OCI-LY3 (cell line): ENCODE measurements around the gene LRP3.

Source experiments
- H2AFZ ChIP-seq: fragments of 200-600, 300-600 bp; shearing (Covaris generic); 2 replicates; pipeline ENCODE4 v1.6.0; 2014; ENCODE audit warnings: antibody characterized with exemption, low read depth, low read length
- H3K27ac ChIP-seq: fragments of 200-600, 300-600 bp; sonication (generic); 2 replicates; pipeline ENCODE4 v1.5.1; 2014; ENCODE audit warnings: mild to moderate bottlenecking, low read length, moderate library complexity, mixed read lengths
- H3K27me3 ChIP-seq: fragments of 200-600, 300-600 bp; sonication (generic); 2 replicates; pipeline ENCODE4 v1.6.1; 2014; ENCODE audit warnings: low read depth, low read length, mixed read lengths
- H3K36me3 ChIP-seq: fragments of 200-600, 300-600 bp; sonication (generic); replicated peaks from 2 replicates; pipeline ENCODE3; 2014; ENCODE audit warnings: low read depth, low read length, mixed read lengths
- H3K4me1 ChIP-seq: fragments of 300-600, 200-600 bp; sonication (generic); 2 replicates; pipeline ENCODE4 v1.6.1; 2014; ENCODE audit warnings: low read length, mixed read lengths
- H3K4me2 ChIP-seq: fragments of 200-600, 300-600 bp; sonication (generic); 2 replicates; pipeline ENCODE4 v1.6.1; 2014; ENCODE audit warnings: low read length, mixed read lengths
- H3K4me3 ChIP-seq: fragments of 300-600, 200-600 bp; sonication (generic); 2 replicates; pipeline ENCODE4 v1.5.1; 2014; ENCODE audit warnings: antibody characterized with exemption, mild to moderate bottlenecking, low read length, moderate library complexity
- H3K79me2 ChIP-seq: fragments of 300-600, 200-600 bp; shearing (Covaris generic); 2 replicates; pipeline ENCODE4 v1.6.1; 2014; ENCODE audit warnings: mild to moderate bottlenecking, low read length, mixed read lengths
- H3K9ac ChIP-seq: fragments of 300-600, 200-600 bp; shearing (Covaris generic); 2 replicates; pipeline ENCODE4 v1.6.0; 2014; ENCODE audit warnings: mild to moderate bottlenecking, low read length, moderate library complexity
- H3K9me3 ChIP-seq: fragments of 200-600, 300-600 bp; shearing (Covaris generic); 2 replicates; pipeline ENCODE4 v1.6.1; 2014; ENCODE audit warnings: low read length, mixed read lengths; ENCODE audit not compliant: insufficient read depth
- H4K20me1 ChIP-seq: fragments of 200-600, 300-600 bp; sonication (generic); 2 replicates; pipeline ENCODE4 v1.6.1; 2016; ENCODE audit warnings: low read length, mixed read lengths; ENCODE audit not compliant: insufficient read depth
- EZH2phosphoT487 ChIP-seq: fragments of 200-600 bp; shearing (Covaris generic); IDR thresholded peaks from 2 replicates; pipeline ENCODE4 v1.6.1; 2018; ENCODE audit warnings: antibody characterized with exemption, mixed run types, low read depth
- TF ChIP-seq, protein P1 (sequence below): fragments of 200-600, 300-600 bp; sonication (generic); IDR thresholded peaks from 2 replicates; pipeline ENCODE4 v1.5.1; 2014; ENCODE audit warnings: antibody characterized with exemption, low read length, low read depth

Gene LRP3

GRCh38 chr19:33246709-33247440, 52.7 kb downstream of the LRP3 start:
- H3K27me3 ChIP-seq, result no peaks in the 10 kb centered on the region
- H3K36me3 ChIP-seq, result no peaks in the 10 kb centered on the region
- no peaks in the 10 kb centered on the region for H4K20me1 ChIP-seq
- H3K79me2 ChIP-seq, result no peaks in the 10 kb centered on the region
- TF ChIP-seq EZH2phosphoT487, result no peak
- TF ChIP-seq, protein P1, sequence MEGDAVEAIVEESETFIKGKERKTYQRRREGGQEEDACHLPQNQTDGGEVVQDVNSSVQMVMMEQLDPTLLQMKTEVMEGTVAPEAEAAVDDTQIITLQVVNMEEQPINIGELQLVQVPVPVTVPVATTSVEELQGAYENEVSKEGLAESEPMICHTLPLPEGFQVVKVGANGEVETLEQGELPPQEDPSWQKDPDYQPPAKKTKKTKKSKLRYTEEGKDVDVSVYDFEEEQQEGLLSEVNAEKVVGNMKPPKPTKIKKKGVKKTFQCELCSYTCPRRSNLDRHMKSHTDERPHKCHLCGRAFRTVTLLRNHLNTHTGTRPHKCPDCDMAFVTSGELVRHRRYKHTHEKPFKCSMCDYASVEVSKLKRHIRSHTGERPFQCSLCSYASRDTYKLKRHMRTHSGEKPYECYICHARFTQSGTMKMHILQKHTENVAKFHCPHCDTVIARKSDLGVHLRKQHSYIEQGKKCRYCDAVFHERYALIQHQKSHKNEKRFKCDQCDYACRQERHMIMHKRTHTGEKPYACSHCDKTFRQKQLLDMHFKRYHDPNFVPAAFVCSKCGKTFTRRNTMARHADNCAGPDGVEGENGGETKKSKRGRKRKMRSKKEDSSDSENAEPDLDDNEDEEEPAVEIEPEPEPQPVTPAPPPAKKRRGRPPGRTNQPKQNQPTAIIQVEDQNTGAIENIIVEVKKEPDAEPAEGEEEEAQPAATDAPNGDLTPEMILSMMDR, result no peak
- no peak overlapping the region for H3K4me3 ChIP-seq
- H3K9ac ChIP-seq, result no peak overlapping the region
- H3K27ac ChIP-seq, result no peak overlapping the region
- no peaks in the 10 kb centered on the region for H3K9me3 ChIP-seq
- no peaks in the 10 kb centered on the region for H3K4me1 ChIP-seq
- H2AFZ ChIP-seq, result no peak overlapping the region
- H3K4me2 ChIP-seq, result no peak overlapping the region

DNA sequence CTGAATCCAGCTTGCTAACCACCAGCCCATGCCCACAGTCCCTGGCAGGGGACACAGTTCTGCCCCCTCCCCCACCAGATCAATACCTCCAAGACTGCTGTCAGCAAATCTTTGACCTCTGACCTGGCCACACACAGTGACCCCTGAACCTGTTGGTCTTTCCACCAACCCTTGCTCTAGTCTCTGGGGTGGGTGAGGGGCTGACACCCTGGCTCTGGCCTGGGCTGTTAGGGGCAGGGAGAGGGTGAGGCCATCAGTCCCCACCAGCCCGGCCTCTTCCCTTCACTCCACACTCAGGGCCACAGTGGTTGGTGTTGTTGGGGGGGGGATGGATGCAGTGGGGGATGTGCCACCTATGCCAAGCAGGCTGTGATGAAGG, 53.3 kb downstream of the LRP3 start:
- H3K36me3 ChIP-seq, result no peaks in the 10 kb centered on the region
- no peaks in the 10 kb centered on the region for H4K20me1 ChIP-seq
- H3K79me2 ChIP-seq, result no peaks in the 10 kb centered on the region
- H3K4me2 ChIP-seq, result no peak overlapping the region
- TF ChIP-seq EZH2phosphoT487, result no peak
- TF ChIP-seq, protein P1, result no peak
- H3K9ac ChIP-seq, result no peak overlapping the region
- no peaks in the 10 kb centered on the region for H3K27me3 ChIP-seq
- no peak overlapping the region for H3K4me3 ChIP-seq
- no peak overlapping the region for H2AFZ ChIP-seq
- no peak overlapping the region for H3K27ac ChIP-seq
- no peaks in the 10 kb centered on the region for H3K9me3 ChIP-seq
- no peaks in the 10 kb centered on the region for H3K4me1 ChIP-seq

DNA sequence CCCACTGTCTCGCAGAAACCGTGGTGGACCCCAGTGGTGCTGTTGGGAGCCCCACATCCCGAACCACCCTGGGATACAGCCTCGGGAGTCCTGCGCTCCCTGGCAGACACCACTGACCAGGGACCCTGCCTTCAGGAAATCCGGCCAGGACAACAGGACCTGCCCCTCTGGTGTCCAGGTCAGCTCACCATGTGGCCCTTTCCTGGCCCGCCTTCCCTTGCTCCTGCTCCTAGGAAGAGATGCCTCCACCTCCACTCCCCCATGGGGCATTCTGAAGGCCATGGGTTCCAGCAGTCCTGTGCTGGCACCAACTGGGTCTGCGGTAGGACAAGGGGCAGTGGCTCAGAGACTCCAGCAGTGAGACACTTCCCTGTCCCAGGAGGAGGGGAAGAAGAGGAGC, 54.0 kb downstream of the LRP3 start:
- no peak for TF ChIP-seq EZH2phosphoT487
- TF ChIP-seq, protein P1, result no peak
- Histone ChIP-seq H3K27me3 (no peaks in the 10 kb centered on the region), H3K36me3 (no peaks in the 10 kb centered on the region), H2AFZ (no peak overlapping the region), H3K79me2 (no peaks in the 10 kb centered on the region), H3K4me2 (no peak overlapping the region), H3K4me3 (no peak overlapping the region), H3K4me1 (no peaks in the 10 kb centered on the region), H4K20me1 (no peaks in the 10 kb centered on the region), H3K27ac (no peak overlapping the region), H3K9me3 (no peaks in the 10 kb centered on the region), H3K9ac (no peak overlapping the region)

- no peaks in the 10 kb centered on the region for H3K36me3 ChIP-seq
- H3K4me1 ChIP-seq, result no peaks in the 10 kb centered on the region
- H3K4me3 ChIP-seq, result no peak overlapping the region
- H3K27ac ChIP-seq, result no peak overlapping the region
- no peaks in the 10 kb centered on the region for H3K79me2 ChIP-seq
- H2AFZ ChIP-seq, result no peak overlapping the region
- no peaks in the 10 kb centered on the region for H3K9me3 ChIP-seq
- H3K4me2 ChIP-seq, result no peak overlapping the region
- no peak overlapping the region for H3K9ac ChIP-seq
- H3K27me3 ChIP-seq, result no peaks in the 10 kb centered on the region
- H4K20me1 ChIP-seq, result no peaks in the 10 kb centered on the region
- TF ChIP-seq EZH2phosphoT487, result no peak
- TF ChIP-seq, protein P1, result no peak
Observed at GRCh38 chr19:33248553-33248953, 54.4 kb downstream of the LRP3 start.
